Smooth muscle cell of the brain vasculature (primary cell): Measurements from ENCODE around the gene CLSTN3.

Experiments
- DNase-seq: peaks from one replicate; pipeline ENCODE4 v3.0.0-alpha.2; 2012; ENCODE audit warnings: low read depth, low spot score

CLSTN3 gene

GRCh38 chr12:7125632-7126227 is 4.4 kb upstream of the CLSTN3 start:
- DNase-seq, result no peak

- DNase-seq, result no peak
Measured at GRCh38 chr12:7127916-7128626, 2.1 kb upstream of the CLSTN3 start.

- no peak for DNase-seq
Measured at GRCh38 chr12:7128681-7129286, 1.4 kb upstream of the CLSTN3 start, which contains the start of gene RBP5. Gene RBP5 (minus strand): TSS chr12:7128889. CDS start chr12:7128775, 114 bp downstream.

- DNase-seq, result no peak
Measured at GRCh38 chr12:7129287-7129871, 792 bp upstream of the CLSTN3 start.

- DNase-seq, result no peak
Measured at GRCh38 chr12:7130701-7131501, 730 bp downstream of the CLSTN3 start.

GRCh38 chr12:7131502-7131866 is 1.3 kb downstream of the CLSTN3 start:
- DNase-seq, result no peak

- no peak for DNase-seq
Measured at GRCh38 chr12:7134396-7135166, 4.4 kb downstream of the CLSTN3 start.

- DNase-seq, result no peak
Measured at GRCh38 chr12:7136071-7136470, 5.9 kb downstream of the CLSTN3 start.

- no peak for DNase-seq
Measured at GRCh38 chr12:7136676-7137075, 6.5 kb downstream of the CLSTN3 start.

- no peak for DNase-seq
Measured at GRCh38 chr12:7137908-7138307, 7.7 kb downstream of the CLSTN3 start.

GRCh38 chr12:7139200-7139599 is 9.0 kb downstream of the CLSTN3 start:
- DNase-seq, result no peak

- no peak for DNase-seq
Measured at GRCh38 chr12:7141351-7142005, 11.3 kb downstream of the CLSTN3 start.

GRCh38 chr12:7142056-7142644 is 12.0 kb downstream of the CLSTN3 start:
- DNase-seq, result peak; percentile 17

- no peak for DNase-seq
Measured at GRCh38 chr12:7142809-7143465, 12.8 kb downstream of the CLSTN3 start.

GRCh38 chr12:7143564-7143963 is 13.4 kb downstream of the CLSTN3 start:
- DNase-seq, result no peak

GRCh38 chr12:7144414-7145120 is 14.4 kb downstream of the CLSTN3 start:
- no peak for DNase-seq

- no peak for DNase-seq
Measured at GRCh38 chr12:7145671-7146070, 15.5 kb downstream of the CLSTN3 start.

- no peak for DNase-seq
Measured at GRCh38 chr12:7146228-7146627, 16.1 kb downstream of the CLSTN3 start.

- DNase-seq, result no peak
Measured at GRCh38 chr12:7146906-7147305, 16.7 kb downstream of the CLSTN3 start.
